MM.1S (cell line): ENCODE data around the gene INHBC.

ENCODE experiments used
- CTCF ChIP-seq: fragments of 300-600 bp; sonication (generic); IDR thresholded peaks from 2 replicates; pipeline ENCODE4 v1.5.1; 2016; ENCODE audit warnings: antibody characterized with exemption, low read length, mixed read lengths
- EZH2 ChIP-seq: fragments of 300-600 bp; sonication (generic); optimal IDR thresholded peaks from 2 replicates; pipeline ENCODE3; 2017; ENCODE audit warnings: low read depth, mild to moderate bottlenecking, antibody characterized with exemption, low read length, mixed read lengths

- TF ChIP-seq CTCF (no peak), EZH2 (no peak)
These were observed 25.3 kb downstream of the INHBC start, which contains the start of gene GLI1 for GRCh38 chr12:57459750-57460467.
